Mesendoderm (in vitro differentiated cells): ENCODE data around the gene IGFLR1.

ENCODE experiments used
- DNase-seq: peaks from one replicate; pipeline ENCODE4 v3.0.0; 2013
- H2AK5ac ChIP-seq: 2 replicates; pipeline ENCODE4 v1.6.1; 2013; ENCODE audit warnings: low read length, inconsistent platforms
- H2BK120ac ChIP-seq: 2 replicates; pipeline ENCODE4 v1.6.1; 2013; ENCODE audit warnings: low read depth, mild to moderate bottlenecking, low read length, moderate library complexity, mixed read lengths
- H2BK15ac ChIP-seq: replicated peaks from 2 replicates; pipeline ENCODE4 v1.6.1; 2013; ENCODE audit warnings: low read depth, mild to moderate bottlenecking, moderate library complexity
- H2BK5ac ChIP-seq: 2 replicates; pipeline ENCODE4 v1.6.1; 2013; ENCODE audit warnings: low read length, inconsistent platforms
- H3K18ac ChIP-seq: 2 replicates; pipeline ENCODE4 v1.6.1; 2013; ENCODE audit warnings: mild to moderate bottlenecking, low read length, mixed read lengths
- H3K23ac ChIP-seq: one replicate; pipeline ENCODE4 v1.6.1; 2013; ENCODE audit warnings: low read length
- H3K27ac ChIP-seq: 2 replicates; pipeline ENCODE4 v1.5.1; 2013; ENCODE audit warnings: low read depth, mild to moderate bottlenecking, inconsistent platforms, low read length, moderate library complexity
- H3K27me3 ChIP-seq: 2 replicates; pipeline ENCODE4 v1.6.1; 2013; ENCODE audit warnings: low read length, control low read depth, mild to moderate bottlenecking, inconsistent platforms; ENCODE audit not compliant: insufficient read depth, poor library complexity
- H3K36me3 ChIP-seq: 2 replicates; pipeline ENCODE4 v1.6.1; 2013; ENCODE audit warnings: low read length, inconsistent platforms; ENCODE audit not compliant: control insufficient read depth, insufficient read depth
- H3K4ac ChIP-seq: one replicate; pipeline ENCODE4 v1.6.1; 2013; ENCODE audit warnings: low read depth, mild to moderate bottlenecking, low read length, moderate library complexity
- H3K4me1 ChIP-seq: 2 replicates; pipeline ENCODE4 v1.6.1; 2013; ENCODE audit warnings: low read depth, low read length, inconsistent platforms; ENCODE audit not compliant: control insufficient read depth
- H3K4me2 ChIP-seq: 2 replicates; pipeline ENCODE4 v1.6.1; 2013; ENCODE audit warnings: low read length
- H3K4me3 ChIP-seq: 2 replicates; pipeline ENCODE4 v1.5.1; 2013; ENCODE audit warnings: mild to moderate bottlenecking, low read length
- H3K56ac ChIP-seq: one replicate; pipeline ENCODE4 v1.6.1; 2013; ENCODE audit warnings: low read length
- H3K79me1 ChIP-seq: 2 replicates; pipeline ENCODE4 v1.6.1; 2013; ENCODE audit warnings: low read length, inconsistent platforms
- H3K79me2 ChIP-seq: 2 replicates; pipeline ENCODE4 v1.6.1; 2013; ENCODE audit warnings: mild to moderate bottlenecking, low read length; ENCODE audit not compliant: control insufficient read depth, insufficient read depth
- H3K9ac ChIP-seq: 2 replicates; pipeline ENCODE4 v1.6.1; 2013; ENCODE audit warnings: low read length, inconsistent platforms
- H4K5ac ChIP-seq: one replicate; pipeline ENCODE4 v1.6.1; 2013; ENCODE audit warnings: low read length
- H4K8ac ChIP-seq: one replicate; pipeline ENCODE4 v1.6.1; 2013; ENCODE audit warnings: low read depth, mild to moderate bottlenecking, control low read depth, low read length, moderate library complexity
- WGBS: extraction: QIAGEN DNeasy Blood & Tissue Kit; methylation state at CpG from one replicate; pipeline ENCODE4 v1.1.7; 2013; ENCODE audit warnings: low lambda C conversion rate, missing lambda C conversion rate; ENCODE audit not compliant: insufficient coverage; ENCODE audit errors: extremely low coverage; 5-methylcytosine and 5-hydroxymethylcytosine counted together

IGFLR1 gene

DNA sequence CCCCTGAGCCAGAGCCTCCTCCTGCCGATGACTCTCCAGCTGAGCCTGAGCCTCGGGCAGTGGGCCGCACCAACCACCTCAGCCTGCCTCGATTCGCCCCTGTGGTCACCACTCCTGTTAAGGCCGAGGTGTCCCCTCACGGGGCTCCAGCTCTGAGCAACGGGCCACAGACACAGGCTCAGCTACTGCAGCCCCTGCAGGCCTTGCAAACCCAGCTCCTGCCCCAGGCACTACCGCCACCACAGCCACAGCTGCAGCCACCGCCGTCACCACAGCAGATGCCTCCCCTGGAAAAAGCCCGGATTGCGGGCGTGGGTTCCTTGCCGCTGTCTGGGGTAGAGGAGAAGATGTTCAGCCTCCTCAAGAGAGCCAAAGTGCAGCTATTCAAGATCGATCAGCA lies 20.9 kb downstream of the IGFLR1 start:
- no peak overlapping the region for H3K4ac ChIP-seq
- no peak overlapping the region for H2BK5ac ChIP-seq
- H3K56ac ChIP-seq, result no peak overlapping the region
- H3K4me2 ChIP-seq, result no peak overlapping the region
- no peak overlapping the region for H3K23ac ChIP-seq
- DNase-seq, result no peak
- no peak overlapping the region for H3K18ac ChIP-seq
- WGBS, result no CpG with 5 or more reads among the region's 16 CpGs
- no peak overlapping the region for H4K5ac ChIP-seq
- no peak overlapping the region for H3K4me3 ChIP-seq
- H3K79me2 ChIP-seq, result peaks cover 13% of the 10 kb centered on the region
- H3K27ac ChIP-seq, result no peak overlapping the region
- no peak overlapping the region for H3K9ac ChIP-seq
- peaks cover 3% of the 10 kb centered on the region for H3K4me1 ChIP-seq
- H2BK15ac ChIP-seq, result no peak overlapping the region
- H4K8ac ChIP-seq, result no peak overlapping the region
- peaks cover 13% of the 10 kb centered on the region for H3K79me1 ChIP-seq
- peaks cover 18% of the 10 kb centered on the region for H3K36me3 ChIP-seq
- H2BK120ac ChIP-seq, result no peak overlapping the region
- no peak overlapping the region for H2AK5ac ChIP-seq
- H3K27me3 ChIP-seq, result no peaks in the 10 kb centered on the region

DNA sequence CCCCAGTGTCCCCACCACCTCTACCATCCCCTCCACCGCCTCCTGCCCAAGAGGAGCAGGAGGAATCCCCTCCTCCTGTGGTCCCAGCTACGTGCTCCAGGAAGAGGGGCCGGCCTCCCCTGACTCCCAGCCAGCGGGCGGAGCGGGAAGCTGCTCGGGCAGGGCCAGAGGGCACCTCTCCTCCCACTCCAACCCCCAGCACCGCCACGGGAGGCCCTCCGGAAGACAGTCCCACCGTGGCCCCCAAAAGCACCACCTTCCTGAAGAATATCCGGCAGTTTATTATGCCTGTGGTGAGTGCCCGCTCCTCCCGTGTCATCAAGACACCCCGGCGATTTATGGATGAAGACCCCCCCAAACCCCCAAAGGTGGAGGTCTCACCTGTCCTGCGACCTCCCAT lies 21.6 kb downstream of the IGFLR1 start:
- WGBS, result no CpG with 5 or more reads among the region's 17 CpGs
- peaks cover 16% of the 10 kb centered on the region for H3K36me3 ChIP-seq

DNA sequence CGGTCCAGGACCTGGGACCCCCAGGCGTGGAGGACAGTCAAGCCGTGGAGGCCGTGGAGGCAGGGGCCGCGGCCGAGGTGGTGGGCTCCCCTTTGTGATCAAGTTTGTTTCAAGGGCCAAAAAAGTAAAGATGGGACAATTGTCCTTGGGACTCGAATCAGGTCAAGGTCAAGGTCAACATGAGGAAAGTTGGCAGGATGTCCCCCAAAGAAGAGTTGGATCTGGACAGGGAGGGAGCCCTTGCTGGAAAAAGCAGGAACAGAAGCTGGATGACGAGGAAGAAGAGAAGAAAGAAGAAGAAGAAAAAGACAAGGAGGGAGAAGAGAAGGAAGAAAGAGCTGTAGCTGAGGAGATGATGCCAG lies 22.1 kb downstream of the IGFLR1 start:
- Histone ChIP-seq H3K27ac (no peak overlapping the region), H3K9ac (no peak overlapping the region), H3K4me1 (peaks cover 5% of the 10 kb centered on the region), H3K79me2 (peaks cover 13% of the 10 kb centered on the region), H4K5ac (no peak overlapping the region), H3K4me2 (no peak overlapping the region), H3K56ac (no peak overlapping the region), H2BK15ac (no peak overlapping the region), H2BK5ac (no peak overlapping the region), H3K18ac (no peak overlapping the region), H3K36me3 (peaks cover 13% of the 10 kb centered on the region), H3K27me3 (no peaks in the 10 kb centered on the region), H2AK5ac (no peak overlapping the region), H4K8ac (no peak overlapping the region), H3K4me3 (no peak overlapping the region), H3K79me1 (peaks cover 13% of the 10 kb centered on the region), H3K23ac (no peak overlapping the region), H2BK120ac (no peak overlapping the region), H3K4ac (no peak overlapping the region)
- no CpG with 5 or more reads among the region's 9 CpGs for WGBS
- no peak for DNase-seq

More for the DNA sequence above, 21.6 kb downstream of the IGFLR1 start:
- no peak overlapping the region for H2BK120ac ChIP-seq
- peaks cover 13% of the 10 kb centered on the region for H3K79me2 ChIP-seq
- H3K9ac ChIP-seq, result no peak overlapping the region
- H3K27me3 ChIP-seq, result no peaks in the 10 kb centered on the region
- peaks cover 13% of the 10 kb centered on the region for H3K79me1 ChIP-seq
- H3K56ac ChIP-seq, result no peak overlapping the region
- no peak overlapping the region for H3K27ac ChIP-seq
- no peak overlapping the region for H2AK5ac ChIP-seq
- peaks cover 5% of the 10 kb centered on the region for H3K4me1 ChIP-seq
- no peak overlapping the region for H3K4me2 ChIP-seq
- no peak overlapping the region for H4K8ac ChIP-seq
- no peak overlapping the region for H3K4me3 ChIP-seq
- H4K5ac ChIP-seq, result no peak overlapping the region
- no peak overlapping the region for H3K4ac ChIP-seq
- no peak overlapping the region for H2BK15ac ChIP-seq
- DNase-seq, result no peak
- H3K23ac ChIP-seq, result no peak overlapping the region
- H2BK5ac ChIP-seq, result no peak overlapping the region
- no peak overlapping the region for H3K18ac ChIP-seq

- Histone ChIP-seq H3K4me2 (no peak overlapping the region), H2BK120ac (no peak overlapping the region), H3K9ac (peak overlapping the region; percentile 95), H2AK5ac (no peak overlapping the region), H3K4ac (no peak overlapping the region), H3K27ac (no peak overlapping the region), H3K23ac (no peak overlapping the region), H4K5ac (no peak overlapping the region), H2BK15ac (no peak overlapping the region), H3K56ac (peak overlapping the region; percentile 97), H4K8ac (no peak overlapping the region), H3K18ac (no peak overlapping the region), H3K4me1 (peaks cover 5% of the 10 kb centered on the region), H3K79me2 (peaks cover 13% of the 10 kb centered on the region), H3K36me3 (peaks cover 11% of the 10 kb centered on the region), H3K79me1 (peaks cover 13% of the 10 kb centered on the region), H3K4me3 (no peak overlapping the region), H3K27me3 (no peaks in the 10 kb centered on the region), H2BK5ac (no peak overlapping the region)
- WGBS, result no CpG with 5 or more reads among the region's 32 CpGs
- DNase-seq, result no peak
These were observed 22.7 kb downstream of the IGFLR1 start for GRCh38 chr19:35719402-35720162.

DNA sequence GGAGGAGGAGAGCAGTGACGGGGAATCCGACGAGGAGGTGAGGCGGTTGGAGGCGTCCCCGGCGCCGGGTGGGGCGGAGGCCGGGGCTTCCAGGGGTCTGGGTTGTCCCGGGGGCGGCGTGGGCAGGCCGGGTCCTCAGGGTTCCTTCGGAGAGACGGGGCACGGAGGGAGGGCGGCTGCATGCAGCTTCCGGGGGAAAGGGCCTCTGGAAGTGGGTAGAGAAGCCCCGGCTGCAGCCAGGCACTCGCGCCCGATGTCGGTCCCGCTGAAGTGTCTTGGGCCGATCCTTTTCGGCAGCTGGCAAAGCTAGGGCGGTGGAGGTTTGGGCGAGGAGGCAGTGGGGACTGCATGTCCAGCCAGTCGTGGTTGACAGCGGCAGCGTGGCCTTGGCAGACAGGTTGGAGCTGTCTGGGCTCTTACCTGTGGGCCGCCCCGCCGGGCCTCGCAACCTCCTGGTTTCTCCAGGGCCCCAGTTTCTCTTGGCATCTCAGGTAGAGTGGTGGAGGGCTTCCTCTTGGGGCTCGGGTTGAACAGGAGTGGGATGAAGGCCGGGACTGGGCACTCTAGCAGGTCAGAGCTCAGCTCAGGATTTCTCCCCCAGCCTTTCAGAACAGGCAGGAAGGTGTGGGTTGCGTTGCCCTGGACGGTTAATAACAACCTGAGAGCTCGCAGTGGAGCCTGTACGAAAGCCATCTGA lies 23.8 kb downstream of the IGFLR1 start:
- H3K23ac ChIP-seq, result no peak overlapping the region
- peak overlapping the region; percentile 79 for H3K4ac ChIP-seq
- no peak overlapping the region for H4K5ac ChIP-seq
- H3K27me3 ChIP-seq, result no peaks in the 10 kb centered on the region
- peaks cover 11% of the 10 kb centered on the region for H3K36me3 ChIP-seq
- no peak overlapping the region for H2BK15ac ChIP-seq
- H2AK5ac ChIP-seq, result no peak overlapping the region
- peaks cover 5% of the 10 kb centered on the region for H3K4me1 ChIP-seq
- peaks cover 13% of the 10 kb centered on the region for H3K79me2 ChIP-seq
- peak overlapping the region; percentile 95 for H3K9ac ChIP-seq
- DNase-seq, result peak; percentile 28
- peaks cover 13% of the 10 kb centered on the region for H3K79me1 ChIP-seq
- peak overlapping the region; percentile 97 for H3K56ac ChIP-seq
- H3K4me3 ChIP-seq, result peak overlapping the region; percentile 90
- no CpG with 5 or more reads among the region's 42 CpGs for WGBS
- no peak overlapping the region for H4K8ac ChIP-seq
- peak overlapping the region; percentile 77 for H3K18ac ChIP-seq
- H2BK5ac ChIP-seq, result no peak overlapping the region
- H3K27ac ChIP-seq, result no peak overlapping the region
- no peak overlapping the region for H2BK120ac ChIP-seq
- H3K4me2 ChIP-seq, result peak overlapping the region; percentile 99
